CD1c-positive myeloid dendritic cell (primary cell): Measurements from ENCODE around the gene DYNC1I1.

Experiments used
- DNase-seq: peaks from one replicate; pipeline ENCODE4 v3.0.0-alpha.2; 2016; ENCODE audit errors: extremely low spot score

DYNC1I1 gene

DNA sequence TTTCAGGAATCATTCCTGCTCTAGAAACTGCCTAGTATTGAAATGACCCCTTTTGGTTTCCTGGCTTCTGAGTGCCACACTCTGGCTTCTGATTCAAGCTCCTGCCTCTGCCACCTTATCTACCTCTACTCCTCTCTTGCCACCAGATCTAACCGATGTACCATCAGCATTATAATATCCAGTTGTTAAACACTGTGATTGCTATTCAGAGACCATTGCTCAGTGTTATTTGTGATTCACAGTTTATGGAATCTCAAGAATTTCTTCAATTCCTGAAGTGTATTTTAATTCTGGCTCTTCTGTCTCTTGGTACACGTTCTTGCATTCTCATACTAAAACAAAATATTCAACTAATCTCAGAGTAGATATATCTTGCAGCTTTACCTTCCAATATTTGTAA, 88.7 kb downstream of the DYNC1I1 start:
- no peak for DNase-seq

DNA sequence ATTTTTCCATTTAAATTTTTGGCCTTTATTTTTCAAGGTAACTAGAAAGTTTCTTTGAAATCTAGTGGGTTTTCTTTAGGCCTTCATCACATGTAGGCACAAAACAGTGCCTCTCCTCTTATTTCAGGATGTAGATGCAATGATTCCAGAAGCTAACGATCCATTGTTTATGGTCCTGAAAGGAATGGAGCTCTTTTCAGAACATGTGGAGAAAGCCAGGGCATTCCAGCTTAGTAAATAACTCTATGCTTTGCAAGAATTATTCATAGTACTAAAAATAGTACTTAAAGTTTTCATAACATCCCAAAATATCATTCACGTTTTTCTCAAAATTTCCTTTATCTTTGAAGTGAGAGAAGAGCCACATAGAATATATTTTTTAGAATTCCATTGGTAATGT, 91.3 kb downstream of the DYNC1I1 start:
- DNase-seq, result no peak

DNA sequence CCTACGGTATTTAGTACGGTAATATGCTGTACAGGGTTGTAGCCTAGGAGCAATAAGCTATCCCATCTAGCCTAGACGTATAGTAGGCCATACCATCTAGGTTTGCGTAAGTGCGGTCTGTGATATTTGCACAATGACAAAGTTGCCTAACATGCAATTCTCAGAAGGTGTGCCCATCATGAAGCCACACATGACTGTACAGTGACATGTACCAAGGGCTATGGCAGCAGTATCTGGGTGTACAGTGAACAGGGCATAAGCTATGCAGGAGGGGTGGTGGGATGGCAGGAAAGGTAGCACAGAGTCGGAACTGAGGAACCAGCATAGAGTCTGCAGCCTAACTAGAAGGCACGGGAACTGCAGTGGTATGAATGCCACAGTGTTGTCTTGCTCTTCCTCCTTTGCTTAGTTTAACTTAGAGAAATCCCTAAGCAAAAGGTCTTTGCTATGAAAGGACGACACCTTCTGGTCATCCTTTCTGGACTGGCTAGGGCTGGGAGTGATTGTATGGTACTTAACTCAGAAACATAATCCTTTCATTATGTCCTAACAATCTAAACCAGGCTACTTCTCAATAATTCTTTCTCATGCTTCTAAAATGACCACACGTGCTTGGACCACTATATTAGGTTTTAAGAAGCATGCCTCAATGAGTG, 93.5 kb downstream of the DYNC1I1 start:
- DNase-seq, result no peak

DNA sequence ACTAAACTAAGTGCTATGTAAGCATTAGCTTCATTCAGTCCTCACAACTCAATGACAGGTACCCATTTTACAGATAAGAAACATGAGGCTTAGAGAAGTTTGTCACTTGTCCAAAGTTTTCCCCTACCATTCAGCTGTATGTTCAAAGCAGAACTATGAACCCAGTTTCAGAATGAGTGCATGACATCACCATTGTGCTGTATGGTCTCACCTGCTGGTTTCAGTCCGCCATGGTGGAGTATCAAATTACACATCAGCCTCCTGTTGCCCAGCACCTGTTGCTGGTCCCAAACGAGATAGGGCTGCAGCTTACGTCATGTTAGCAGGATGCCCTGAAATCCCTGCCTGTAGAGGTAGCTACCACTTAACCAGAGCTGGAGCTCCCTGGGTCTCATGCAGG, 95.0 kb downstream of the DYNC1I1 start:
- DNase-seq, result no peak

DNA sequence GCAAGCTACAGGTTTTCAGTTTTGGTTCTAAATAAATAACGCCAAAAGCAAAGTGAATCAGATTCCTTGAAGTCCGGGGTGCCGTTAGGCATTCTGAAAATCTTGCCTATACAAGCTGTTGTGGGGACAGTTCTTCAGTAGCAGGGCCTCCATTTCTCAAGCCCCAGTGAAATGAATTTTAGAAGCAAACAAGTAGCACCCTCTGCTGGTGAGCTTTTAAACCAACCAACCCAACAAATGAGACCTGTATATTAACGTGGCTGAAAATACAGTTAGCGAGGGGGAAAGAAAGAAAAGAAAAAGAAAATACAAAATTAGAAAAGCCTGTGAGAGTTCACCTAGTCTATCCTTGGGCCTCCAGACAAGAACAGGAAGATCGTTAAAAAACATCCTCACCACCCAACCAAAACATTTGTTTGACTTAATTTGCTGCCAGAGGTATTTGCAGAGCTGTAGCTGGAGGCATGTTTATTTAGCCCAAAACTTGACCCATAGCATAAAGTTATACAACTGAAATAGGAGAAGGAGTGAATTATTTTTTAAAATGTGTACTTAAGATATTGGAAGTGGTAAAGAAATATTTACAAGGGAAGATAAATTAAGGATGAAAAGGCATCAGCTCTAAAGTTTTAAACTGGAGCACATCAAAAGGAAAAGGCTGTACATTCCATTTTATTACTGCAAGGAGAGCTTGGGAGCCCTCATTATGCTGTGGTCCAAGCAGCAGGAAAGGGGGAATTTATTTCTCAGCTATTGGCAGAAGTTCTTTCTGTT, 98.9 kb downstream of the DYNC1I1 start:
- DNase-seq, result peak; percentile 18

DNA sequence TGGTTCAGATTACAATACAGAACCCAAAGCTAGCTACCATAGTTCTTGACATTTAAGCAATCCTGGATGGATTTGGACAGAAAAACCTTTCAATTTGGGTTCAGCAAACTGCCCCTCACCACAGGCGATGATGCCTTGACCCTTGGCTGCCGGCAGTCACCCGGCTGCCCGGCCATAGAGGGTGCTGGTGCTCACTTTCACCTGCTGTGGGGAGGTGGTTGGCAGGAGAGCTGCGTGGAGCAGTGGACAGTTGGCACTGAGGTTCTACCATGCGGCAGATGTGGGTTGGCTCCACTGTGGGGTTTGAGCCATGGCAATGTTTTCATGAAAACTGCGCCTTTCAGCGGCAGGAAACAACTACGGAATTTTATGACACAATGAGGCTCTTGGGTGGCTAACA, 99.5 kb downstream of the DYNC1I1 start:
- DNase-seq, result no peak

DNA sequence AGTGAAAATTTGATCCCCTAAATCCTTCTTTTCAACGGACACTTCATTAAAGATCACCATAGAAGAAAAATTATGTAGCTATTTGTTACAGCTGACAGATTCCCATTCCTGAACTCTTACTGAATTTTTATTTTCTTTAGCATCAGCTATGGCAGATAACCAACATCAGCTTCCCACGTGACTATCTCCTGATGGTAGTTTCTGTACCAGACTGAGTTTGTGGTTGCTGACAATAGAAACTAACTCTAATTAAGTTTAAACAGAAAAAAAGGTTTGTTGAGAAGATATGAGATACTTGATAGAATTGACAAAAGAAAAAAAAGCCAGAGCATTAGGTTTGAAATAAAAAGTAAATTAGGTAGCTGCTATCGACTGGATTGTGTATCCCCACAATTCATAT, 101.8 kb downstream of the DYNC1I1 start:
- no peak for DNase-seq

DNA sequence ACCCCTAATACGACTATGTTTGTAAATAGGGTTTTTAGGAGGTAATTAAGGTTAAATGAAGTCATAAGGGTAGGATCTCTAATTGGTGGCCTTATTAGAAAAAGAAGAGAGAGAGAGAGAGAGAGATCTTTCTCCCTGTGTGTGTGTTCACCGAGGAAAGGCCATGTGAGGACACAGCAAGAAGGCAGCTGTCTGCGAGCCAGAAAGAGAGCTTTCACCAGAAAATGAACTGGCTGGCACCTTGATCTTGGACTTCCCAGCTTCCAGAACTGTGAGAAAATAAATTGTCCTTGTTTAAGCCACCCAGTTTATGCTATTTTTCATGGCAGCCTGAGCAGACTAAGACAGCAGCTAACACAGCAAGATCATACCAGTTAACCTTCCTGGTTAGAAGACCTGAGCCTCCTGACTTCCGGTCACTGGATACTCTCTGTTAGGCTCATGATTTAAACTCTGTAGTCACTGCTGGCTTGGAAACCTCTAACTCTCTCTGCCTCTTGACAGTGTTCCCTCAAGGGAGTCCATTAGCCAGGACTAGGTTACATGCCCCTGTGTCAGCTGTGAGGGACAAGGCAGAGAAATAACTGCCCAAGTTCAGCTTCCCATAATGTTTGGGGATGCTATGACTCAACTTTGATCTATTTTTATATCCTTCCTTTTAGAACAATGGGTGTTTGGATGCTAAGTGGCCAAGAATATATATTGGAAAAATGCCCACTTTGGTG, 102.3 kb downstream of the DYNC1I1 start:
- no peak for DNase-seq

DNA sequence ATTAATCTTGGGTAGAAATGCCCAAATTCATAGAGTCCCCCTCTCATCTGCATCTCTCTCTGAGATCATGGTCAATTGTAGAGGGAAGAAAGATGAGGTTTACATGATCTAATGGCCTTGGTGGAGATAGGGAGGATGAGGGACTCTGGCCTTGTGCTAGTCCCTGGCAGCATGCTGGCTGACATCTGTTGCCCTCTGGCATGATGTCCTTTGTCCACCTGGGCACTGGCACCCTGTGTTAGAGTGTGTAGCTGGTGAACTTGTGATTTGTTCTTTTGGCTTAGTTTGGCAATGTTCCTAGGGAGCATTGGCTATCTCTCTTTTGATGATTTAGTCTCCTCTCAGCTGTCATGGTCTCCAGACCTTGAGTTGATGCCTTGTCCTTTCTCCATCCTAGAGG, 103.2 kb downstream of the DYNC1I1 start:
- no peak for DNase-seq

DNA sequence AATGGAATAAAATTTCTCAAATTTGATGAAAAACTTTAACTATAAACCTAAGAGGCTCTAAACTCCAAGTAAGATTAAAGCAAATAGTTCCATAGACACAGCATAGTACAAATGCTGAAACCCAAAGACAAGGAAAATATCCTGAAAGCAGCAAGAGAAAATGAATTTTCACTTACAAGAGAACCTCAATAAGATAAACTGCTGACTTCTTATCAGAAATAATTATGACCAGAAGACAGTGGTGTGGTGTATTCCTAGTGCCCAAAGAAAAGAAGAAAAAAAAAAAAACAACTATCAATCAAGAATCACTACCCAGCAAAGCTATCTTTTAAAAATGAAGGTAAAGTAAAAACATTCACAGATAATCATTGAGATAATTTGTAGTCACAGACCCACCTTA, 106.3 kb downstream of the DYNC1I1 start:
- DNase-seq, result no peak

DNA sequence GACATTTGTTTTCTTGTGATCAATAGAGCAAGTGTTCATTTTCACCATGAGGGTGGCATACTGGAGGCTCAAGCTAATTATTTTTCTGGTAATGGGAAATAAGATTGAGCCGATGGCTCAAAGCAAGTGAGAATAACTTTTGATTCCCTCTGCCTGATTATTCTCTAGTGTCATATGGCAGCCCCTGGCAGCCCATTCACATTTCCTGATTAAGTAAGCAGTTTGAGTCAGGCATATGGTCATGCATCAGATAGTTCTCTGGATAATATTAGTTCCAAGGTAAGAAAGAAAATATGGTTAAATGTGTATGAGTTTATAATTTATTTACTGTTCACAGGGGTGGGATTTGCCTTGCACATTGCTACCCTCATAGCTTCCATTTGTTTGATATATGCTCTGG, 109.2 kb downstream of the DYNC1I1 start:
- no peak for DNase-seq

DNA sequence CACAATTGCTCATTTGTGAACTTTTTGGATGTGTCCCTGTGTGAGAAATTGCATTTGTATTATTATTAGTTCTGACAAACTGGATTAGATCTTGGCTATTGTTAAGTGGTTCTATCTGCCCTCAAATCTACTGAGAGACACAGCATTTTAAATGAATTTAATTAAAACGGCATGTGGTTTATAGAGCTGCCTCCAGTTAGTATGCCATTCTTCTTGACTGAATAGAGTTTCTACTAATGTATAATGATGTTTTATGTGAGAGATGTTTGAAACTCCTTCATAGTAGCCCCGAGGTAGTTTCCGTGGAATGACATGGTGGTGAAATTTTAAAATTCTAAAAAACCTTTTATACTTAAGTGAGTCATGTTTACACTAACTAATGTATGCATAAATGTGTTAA, 110.9 kb downstream of the DYNC1I1 start:
- no peak for DNase-seq

DNA sequence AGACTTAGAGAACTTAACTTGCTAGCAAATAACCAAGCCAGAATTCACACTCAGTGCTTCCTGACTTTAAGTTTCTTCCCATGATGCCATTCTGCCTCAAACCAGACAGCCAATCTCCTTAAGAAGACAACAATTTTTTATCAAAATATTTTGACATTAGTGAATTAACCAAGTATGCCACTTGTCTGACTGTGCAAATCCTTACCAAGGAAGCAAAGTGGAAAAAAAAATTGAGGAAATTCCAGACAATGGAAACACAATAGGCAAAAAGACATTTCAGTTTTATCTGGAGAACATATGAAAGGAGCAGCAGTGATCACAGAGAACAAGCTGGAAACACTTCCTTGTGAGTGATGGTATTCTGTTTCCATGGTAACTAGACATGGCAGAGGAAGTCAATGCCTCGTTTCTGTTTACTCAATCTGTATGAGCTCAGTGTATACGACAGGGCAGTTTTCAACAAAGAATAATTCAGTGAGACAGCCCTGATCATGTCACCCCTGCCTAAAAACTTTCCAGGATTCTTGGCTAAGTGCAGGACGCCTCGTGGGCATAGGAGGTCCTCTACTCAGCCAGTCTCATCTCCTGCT, 114.2 kb downstream of the DYNC1I1 start:
- peak; percentile 18 for DNase-seq

DNA sequence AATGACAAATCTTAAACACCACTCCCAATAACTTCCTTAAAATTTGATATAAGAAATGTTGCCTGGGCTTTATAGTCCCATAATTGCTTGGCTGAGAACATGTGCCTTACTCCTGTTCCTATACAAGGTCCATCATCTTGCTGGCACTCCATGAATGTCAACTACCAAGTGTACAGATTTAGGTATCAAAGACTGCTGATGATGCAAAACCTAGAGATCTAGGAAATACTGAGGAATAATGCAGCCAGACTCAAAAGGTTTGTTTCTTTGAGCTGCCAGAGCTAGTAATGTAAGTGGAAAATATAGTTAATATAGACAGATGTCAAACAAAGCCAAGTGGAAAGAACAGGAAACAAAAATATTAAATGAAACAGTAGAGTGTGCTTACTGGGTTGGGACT, 121.1 kb downstream of the DYNC1I1 start:
- no peak for DNase-seq

DNA sequence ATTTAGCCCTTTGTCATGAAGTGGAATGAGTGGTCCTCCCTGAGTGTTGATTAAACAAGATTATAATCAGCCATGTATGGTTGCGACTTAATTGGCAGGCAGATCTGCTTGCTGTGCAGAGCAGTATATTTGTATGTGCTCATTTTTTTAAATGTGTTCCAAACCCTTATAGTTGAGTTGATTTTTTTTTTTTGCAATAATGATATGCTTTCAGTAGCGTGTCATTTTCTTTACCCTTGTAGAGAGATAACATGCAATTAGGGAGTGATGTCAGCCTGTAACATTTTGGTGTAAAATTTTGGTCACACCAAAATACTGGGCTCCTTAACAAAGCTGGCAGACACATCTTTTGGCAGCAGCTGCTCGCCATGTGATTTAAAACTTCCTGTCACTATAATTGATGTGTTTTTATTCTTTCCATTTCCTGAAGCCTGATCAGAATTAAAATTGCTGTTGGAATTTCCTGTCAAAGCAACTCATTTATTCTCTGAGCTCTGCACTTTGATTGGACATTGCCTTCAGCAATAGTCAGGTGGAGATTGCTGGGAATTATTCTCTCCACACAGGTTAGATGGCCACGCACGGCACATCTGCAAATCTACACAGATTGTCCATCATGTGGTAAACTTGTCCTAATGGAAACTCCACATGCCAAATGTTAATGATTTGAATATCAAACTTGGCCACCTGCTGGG, 125.3 kb downstream of the DYNC1I1 start:
- no peak for DNase-seq

DNA sequence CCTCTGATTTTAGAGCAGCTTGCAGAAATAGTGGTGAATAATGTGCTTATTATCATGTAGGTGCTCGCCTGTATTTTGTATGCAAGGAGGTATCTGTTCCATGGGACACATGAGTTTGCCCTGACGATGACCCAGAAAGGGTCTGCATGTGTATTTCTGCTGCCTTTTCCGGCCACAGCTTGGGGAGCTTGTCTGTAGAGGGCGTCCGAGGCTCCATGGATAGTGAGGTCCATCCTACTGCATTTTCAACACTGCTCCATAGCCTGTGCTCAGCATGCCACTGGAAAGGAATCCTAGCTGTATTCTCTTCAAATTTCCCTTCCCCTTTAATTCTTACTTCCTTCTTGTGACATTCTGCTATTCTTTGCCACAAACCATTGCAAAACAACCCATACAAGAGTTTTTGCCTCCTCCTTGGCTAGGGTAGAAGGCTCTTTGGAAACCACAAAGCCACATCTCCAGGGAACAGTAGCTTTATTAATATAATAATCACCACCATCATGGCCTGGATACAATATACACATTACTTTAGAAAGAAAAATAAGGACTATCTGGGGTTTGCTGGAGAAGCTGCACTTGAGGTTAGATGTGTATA, 127.7 kb downstream of the DYNC1I1 start:
- no peak for DNase-seq

DNA sequence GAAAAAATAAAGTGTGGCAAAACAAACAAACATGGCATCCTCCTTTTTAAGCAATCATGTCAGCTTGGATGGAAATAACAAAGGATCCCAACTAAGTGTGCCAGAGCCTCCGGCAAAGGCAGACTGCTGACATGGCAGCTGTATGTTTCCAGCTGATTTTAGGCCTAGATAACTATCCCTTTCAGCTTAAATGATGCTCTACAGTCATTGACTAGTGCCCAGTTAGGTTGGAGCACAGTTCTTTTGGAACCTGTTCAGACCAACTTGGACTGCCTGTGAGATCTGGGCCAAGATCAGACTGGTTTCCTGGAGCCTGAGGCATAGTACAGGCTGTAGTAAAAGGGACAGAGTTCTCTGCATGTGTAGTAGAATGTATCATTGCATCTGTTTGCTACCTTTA, 128.7 kb downstream of the DYNC1I1 start:
- no peak for DNase-seq

DNA sequence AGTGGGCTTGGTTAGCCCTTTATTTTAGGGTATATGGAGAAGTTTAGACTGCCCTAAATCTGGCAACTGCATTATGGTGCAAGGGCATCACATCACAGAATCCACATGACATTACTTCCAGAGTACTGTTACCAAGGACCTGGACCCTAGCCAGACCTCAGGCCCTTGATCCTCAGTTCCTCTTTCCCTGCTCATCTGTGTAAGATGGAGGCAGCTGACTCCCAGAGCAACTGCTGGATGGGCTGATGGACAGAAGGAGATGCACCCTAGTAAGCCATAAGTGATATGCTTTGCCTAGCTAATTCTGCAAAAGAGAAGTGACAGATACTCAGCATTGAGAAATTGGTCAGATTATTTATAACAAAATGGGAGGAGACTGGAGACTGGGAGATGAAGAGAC, 131.7 kb downstream of the DYNC1I1 start:
- DNase-seq, result peak; percentile 45

DNA sequence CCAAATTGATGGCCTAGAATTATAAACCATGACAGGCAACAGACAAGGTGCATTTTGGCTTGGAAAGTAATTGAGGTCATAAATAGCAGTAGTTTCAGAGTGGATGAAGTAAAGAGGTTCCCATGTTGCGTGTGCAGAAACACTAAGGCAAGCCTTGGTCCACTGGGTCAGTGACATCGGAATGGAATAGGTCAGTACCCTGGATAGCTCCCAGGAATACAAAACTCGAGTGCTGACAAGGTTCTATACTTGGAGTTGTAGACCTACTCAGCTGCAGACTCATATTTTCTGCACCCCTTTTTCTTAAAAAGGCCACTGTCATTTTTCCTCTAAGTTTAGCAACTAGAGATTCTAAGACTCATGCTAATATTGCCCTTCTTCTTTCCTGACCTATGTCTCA, 132.8 kb downstream of the DYNC1I1 start:
- no peak for DNase-seq

DNA sequence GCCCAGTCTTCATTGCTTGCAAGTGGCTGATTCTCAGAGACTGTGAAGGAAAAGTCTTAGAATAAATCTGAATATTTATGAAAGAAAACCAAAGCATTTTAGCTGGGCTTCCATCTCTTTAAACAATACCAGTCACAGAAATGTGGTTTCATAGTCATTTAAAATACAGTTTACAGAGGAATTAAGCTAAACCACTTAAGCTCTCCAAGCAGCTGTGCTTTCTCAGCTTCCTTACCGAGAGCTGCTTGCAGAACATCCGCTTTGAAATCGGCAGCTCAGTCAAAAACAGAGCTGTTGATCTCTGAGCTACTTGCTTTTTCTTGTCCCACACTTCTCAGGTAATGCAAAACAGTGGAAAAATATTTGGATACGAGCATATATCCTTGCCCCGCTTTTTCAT, 134.5 kb downstream of the DYNC1I1 start:
- no peak for DNase-seq

DNA sequence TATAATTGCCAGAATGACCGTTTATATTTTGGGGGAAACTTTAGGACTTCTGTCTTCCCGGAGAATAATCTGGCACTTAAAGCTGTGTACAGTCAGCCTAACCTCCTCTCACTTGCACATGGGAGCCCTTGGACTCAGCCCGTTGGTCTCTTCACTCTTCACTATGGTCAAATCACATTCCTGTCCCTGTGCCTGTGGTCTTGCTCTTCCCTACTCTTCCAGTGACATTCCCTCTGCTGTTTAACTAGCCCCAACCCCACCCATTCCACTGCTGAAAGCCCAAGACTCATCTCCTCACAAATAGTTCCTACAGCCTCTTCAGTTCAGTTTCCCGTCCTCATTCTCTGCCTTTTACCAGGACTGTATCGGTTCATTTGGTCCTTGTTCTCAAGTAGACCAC, 135.0 kb downstream of the DYNC1I1 start:
- DNase-seq, result no peak

DNA sequence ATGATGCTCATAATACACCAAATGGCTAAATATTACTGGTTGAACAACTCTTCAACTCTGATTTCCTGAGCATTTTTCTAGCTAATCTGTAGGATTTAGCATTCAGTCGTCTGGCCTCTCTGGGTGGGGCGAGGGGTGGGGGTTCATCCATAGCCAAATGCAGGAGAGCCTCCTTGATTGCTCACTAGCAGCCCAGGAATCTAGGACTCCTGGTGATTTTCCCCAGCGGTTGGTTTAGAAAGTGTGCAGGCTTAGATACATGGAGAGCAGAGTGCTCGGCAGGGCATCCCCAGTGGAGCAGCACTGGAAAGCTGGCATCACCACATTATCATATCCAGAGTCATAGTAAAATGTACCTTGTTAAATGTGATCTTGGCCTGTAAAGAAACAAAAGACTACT, 136.1 kb downstream of the DYNC1I1 start:
- no peak for DNase-seq
